ENCODE data around the gene ABLIM1.

DNA sequence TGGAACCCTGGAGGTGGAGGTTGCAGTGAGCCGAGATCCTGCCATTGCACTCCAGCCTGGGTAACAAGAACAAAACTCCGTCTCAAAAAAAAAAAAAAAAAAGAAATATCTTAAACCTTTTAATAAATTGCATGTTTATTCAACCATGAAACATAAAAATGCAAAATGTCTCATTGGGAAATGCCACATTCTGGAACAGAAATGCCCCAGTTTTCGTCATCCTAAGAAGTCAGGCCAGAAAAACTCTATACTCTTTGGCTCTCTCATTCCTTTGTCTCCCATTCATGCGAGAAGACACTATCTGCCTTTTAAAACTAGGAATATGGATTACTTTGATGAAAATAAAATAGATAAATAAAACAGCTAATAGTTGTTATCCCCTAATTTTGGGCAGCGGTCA lies 21.5 kb upstream of the ABLIM1 start:
- TF ChIP-seq, protein P1, sequence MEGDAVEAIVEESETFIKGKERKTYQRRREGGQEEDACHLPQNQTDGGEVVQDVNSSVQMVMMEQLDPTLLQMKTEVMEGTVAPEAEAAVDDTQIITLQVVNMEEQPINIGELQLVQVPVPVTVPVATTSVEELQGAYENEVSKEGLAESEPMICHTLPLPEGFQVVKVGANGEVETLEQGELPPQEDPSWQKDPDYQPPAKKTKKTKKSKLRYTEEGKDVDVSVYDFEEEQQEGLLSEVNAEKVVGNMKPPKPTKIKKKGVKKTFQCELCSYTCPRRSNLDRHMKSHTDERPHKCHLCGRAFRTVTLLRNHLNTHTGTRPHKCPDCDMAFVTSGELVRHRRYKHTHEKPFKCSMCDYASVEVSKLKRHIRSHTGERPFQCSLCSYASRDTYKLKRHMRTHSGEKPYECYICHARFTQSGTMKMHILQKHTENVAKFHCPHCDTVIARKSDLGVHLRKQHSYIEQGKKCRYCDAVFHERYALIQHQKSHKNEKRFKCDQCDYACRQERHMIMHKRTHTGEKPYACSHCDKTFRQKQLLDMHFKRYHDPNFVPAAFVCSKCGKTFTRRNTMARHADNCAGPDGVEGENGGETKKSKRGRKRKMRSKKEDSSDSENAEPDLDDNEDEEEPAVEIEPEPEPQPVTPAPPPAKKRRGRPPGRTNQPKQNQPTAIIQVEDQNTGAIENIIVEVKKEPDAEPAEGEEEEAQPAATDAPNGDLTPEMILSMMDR (IDR thresholded peaks at IDR 0.05), result no peak
- no peak for TF ChIP-seq POLR2A (IDR thresholded peaks at IDR 0.05)
